Measurements from ENCODE around the gene SPDYE5.
"Not testable (repeated sequence)": the region's sequence is repeated elsewhere in the genome, so short reads cannot be mapped to it uniquely, and the experiment has no call there.

SPDYE5 gene, protein sequence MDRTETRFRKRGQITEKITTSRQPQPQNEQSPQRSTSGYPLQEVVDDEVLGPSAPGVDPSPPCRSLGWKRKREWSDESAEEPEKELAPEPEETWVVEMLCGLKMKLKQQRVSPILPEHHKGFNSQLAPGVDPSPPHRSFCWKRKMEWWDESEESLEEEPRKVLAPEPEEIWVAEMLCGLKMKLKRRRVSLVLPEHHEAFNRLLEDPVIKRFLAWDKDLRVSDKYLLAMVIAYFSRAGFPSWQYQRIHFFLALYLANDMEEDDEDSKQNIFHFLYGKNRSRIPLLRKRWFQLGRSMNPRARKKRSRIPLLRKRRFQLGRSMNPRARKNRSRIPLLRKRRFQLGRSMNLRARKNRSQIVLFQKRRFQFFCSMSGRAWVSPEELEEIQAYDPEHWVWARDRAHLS
- long read RNA-seq, partial matches to known transcripts: 0 of 10 reads
- long read RNA-seq, other reads (novel, unspliced or antisense): 10 of 10 reads

DNA sequence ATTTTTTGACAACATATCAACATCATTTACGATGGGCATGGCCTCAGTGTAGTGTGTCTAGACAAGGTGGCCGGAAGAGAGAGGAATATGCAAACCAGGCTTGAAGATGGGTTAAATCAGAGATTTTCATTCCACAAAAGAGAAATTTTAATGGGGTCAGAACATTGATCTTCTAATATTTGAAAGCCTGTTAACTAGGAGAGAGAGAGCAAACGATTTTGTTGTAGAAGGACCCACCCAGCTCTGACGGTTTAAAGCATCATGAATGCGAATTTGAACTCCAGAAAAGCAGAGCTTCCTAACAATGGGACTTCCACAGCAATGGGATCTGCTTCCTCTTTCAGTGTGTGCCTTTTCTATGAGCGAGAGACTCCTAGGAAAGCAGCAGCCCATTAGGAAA, at the start of gene SPDYE5:
SPDYE5 (plus strand) TSS at position 301 of the 400 bp plus-strand sequence. CDS start 1,728 bp downstream, outside the sequence.
- not testable (repeated sequence) for H3K27me3 ChIP-seq (ENCODE audit: insufficient read depth, poor library complexity, severe bottlenecking); H3K27ac ChIP-seq (replicated peaks); DNase-seq (ENCODE audit: low read depth in 1 of 2, low spot score in 1 of 2); H3K4me3 ChIP-seq (replicated peaks; ENCODE audit: insufficient read depth, low read length)

DNA sequence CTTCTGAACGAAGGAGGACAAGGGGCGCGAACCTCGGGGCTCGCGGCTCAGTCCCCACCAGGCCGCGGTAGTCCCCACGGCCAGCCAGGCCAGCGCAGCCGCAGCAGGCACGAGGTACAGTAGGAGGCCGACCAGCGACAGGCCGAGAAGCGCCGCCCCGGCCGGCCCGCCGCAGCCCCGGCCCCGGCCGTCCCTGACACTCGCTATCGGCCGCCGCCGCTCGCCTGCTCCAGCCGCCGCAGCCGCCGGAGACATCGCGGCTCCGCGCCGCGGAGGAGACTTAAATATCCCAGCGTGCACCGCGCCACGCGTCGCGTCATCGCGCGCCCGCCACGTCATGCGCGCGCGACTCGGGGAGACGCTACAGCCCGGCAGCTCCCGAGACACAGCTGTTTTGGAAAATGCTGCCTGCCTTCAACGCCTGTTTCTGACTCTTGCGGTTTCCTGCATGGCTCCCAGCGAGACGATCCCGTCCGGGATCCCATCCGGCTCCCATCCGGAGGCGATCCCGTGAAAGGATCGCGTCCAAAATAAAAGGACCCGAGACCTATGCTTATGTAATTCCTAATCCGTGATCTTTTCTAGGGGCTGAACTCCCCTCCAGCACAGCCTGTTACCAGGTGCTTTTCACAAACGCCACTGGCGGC, 49.5 kb upstream of the SPDYE5 start:
- peak; percentile 35; the same call in 1 of the 2 replicates for TF ChIP-seq POLR2AphosphoS5 (IDR thresholded peaks at IDR 0.05; ENCODE audit: low read depth)
- H3K27me3 ChIP-seq (ENCODE audit: insufficient read depth, poor library complexity, severe bottlenecking): not testable (repeated sequence)
- peak in 1 of 2 experiments; percentile 31 for DNase-seq (ENCODE audit: low read depth in 1 of 2, low spot score in 1 of 2)
- Histone ChIP-seq H3K4me3 (replicated peaks; ENCODE audit: insufficient read depth, low read length) (peak overlapping the region; percentile 48), H3K27ac (replicated peaks) (peak overlapping the region; percentile 46; the same call in 1 of the 2 replicates)

DNA sequence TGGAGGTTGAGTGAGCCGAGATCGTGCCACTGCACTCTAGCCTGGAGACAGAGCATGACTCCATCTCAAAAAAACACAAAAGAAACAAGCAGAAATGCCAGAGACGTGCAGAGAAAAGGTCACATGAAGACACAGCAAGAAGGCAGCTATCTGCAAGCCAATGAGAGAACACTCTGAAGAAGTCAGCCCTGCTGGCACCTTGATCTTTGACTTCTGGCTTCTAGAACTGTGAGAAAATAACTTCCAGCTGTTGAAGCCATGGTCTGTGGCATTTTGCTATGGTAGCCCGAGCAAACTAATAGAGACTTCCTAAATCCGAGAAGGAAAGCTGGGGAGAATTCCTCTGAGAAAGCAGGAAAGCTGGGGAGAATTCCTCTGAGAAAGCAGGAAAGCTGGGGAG, 42.2 kb upstream of the SPDYE5 start:
- H3K27me3 ChIP-seq (ENCODE audit: insufficient read depth, poor library complexity, severe bottlenecking); H3K27ac ChIP-seq (replicated peaks); DNase-seq (ENCODE audit: low read depth in 1 of 2, low spot score in 1 of 2); H3K4me3 ChIP-seq (replicated peaks; ENCODE audit: insufficient read depth, low read length): not testable (repeated sequence)

DNA sequence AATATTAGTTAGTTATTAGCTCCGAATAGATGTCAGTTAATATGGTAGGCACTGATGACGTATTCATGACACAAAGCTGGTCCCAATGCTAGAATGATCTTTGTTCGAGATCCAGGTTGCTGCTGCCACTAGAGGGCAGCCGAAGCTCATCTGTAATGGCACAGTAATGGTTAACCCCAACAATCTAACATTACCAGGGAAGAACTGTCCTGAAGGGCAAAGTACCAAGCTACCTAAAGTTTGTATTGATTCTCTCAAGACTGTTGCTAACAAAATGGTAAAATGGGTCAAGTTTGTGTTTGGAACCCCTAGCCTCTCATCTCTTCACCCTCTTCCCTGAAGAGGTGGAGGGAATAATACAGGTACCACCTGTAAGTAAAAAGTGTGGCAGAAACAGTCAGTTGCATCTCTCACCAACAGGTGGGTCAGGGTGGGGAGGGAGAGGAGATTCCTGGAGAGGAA, 39.6 kb upstream of the SPDYE5 start:
- not testable (repeated sequence) for DNase-seq (ENCODE audit: low read depth in 1 of 2, low spot score in 1 of 2); H3K27ac ChIP-seq (replicated peaks); H3K27me3 ChIP-seq (ENCODE audit: insufficient read depth, poor library complexity, severe bottlenecking); H3K4me3 ChIP-seq (replicated peaks; ENCODE audit: insufficient read depth, low read length)

DNA sequence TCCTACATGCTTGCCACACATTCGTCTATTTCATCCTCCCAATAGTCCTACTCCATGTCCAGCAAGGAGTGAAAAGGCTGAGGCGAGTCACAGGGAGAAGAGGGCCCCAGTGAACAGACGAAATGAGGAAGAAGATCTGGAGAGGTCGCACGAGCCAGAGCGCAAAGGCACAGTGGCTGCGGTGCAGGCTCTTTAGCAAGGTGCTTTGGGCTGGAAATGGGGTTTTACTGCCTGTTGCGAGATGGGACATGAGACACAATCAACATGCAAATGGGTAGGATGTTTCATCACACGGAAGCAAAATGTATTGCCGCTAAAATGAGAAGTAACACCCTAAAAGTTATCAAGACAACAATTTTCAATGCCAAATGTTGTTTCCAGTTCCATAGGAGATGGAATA, 35.7 kb upstream of the SPDYE5 start:
- peak overlapping the region; percentile 68 for H3K27ac ChIP-seq (replicated peaks)
- not testable (repeated sequence) for H3K4me3 ChIP-seq (replicated peaks; ENCODE audit: insufficient read depth, low read length); H3K27me3 ChIP-seq (ENCODE audit: insufficient read depth, poor library complexity, severe bottlenecking)
- peak in 1 of 2 experiments; percentile 94 for DNase-seq (ENCODE audit: low read depth in 1 of 2, low spot score in 1 of 2)

DNA sequence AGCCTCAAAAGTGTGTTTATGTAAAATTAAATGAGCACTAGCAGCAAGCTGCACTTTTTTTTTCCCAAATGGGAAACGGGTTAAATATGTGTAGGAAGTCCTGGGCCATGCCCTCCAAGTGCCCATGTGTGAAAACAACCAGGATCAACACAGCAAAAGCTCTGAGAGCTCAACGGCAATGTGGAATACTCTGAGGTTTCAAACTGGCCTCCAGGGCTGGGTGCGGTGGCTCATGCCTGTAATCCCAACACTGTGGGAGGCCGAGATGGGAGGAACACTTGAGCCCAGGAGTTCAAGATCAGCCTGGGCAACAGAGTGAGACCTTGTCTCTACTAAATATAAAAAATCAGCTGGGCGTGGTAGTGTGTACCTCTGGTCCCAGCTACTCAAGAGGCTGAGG, 34.1 kb upstream of the SPDYE5 start:
- H3K27me3 ChIP-seq (ENCODE audit: insufficient read depth, poor library complexity, severe bottlenecking); DNase-seq (ENCODE audit: low read depth in 1 of 2, low spot score in 1 of 2); H3K4me3 ChIP-seq (replicated peaks; ENCODE audit: insufficient read depth, low read length); H3K27ac ChIP-seq (replicated peaks): not testable (repeated sequence)

DNA sequence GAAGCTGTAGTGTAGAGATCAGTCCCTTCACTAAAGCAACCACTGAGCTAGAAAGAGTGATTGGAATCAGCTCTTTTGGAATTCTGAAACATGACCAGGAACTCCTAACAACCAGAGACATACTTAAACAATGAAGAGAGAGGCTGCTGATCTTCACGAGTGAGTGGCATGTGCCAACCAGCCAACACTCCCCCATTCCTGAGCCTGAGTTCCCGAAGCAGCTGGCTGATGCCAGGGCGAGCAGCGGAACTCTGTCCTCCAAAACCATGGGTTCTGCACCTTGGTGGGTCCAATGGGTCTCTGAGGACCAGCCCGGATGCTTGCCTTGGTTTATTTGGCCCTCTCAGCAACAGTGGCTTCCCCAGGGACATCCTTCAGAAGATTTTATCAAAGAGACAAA, 31.6 kb upstream of the SPDYE5 start:
- DNase-seq (ENCODE audit: low read depth in 1 of 2, low spot score in 1 of 2); H3K27ac ChIP-seq (replicated peaks); H3K4me3 ChIP-seq (replicated peaks; ENCODE audit: insufficient read depth, low read length); H3K27me3 ChIP-seq (ENCODE audit: insufficient read depth, poor library complexity, severe bottlenecking): not testable (repeated sequence)

DNA sequence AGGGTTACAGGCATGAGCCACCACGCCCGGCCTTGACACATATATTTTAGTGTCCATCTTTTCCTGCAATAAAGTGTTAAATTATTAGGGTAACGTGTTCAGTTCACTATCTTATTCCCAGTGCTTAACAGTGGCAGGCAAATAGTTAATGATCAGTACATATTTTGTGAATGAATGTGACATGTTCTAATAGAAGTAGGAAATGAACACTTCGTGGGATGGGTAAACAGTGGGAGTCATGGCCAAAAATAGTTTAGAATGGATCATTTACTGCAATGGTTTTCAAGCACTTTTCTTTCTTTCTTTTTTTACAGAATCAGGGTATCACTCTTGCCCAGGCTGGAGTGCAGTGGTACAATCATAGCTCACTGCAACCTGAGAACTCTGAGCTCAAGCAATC, 22.0 kb upstream of the SPDYE5 start:
- H3K27me3 ChIP-seq (ENCODE audit: insufficient read depth, poor library complexity, severe bottlenecking); H3K27ac ChIP-seq (replicated peaks); DNase-seq (ENCODE audit: low read depth in 1 of 2, low spot score in 1 of 2); H3K4me3 ChIP-seq (replicated peaks; ENCODE audit: insufficient read depth, low read length): not testable (repeated sequence)

DNA sequence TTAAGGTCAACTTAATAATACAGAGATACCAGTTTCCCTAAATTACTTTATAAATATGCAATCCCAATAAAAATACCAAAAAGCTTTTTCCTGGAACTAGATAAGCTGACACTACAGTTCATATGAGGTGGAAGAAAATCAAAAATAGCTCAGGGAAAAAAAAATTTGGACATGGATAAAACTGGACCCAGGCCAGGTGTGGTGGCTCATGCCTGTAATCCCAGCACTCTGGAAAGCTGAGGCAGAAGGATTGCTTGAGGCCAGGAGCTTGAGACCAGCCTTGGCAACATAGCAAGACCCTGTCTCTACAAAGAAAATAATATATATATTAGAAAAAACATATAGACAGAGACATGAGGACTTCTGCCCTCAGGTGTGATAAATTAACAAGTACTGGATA, 14.7 kb upstream of the SPDYE5 start:
- not testable (repeated sequence) for DNase-seq (ENCODE audit: low read depth in 1 of 2, low spot score in 1 of 2); H3K27ac ChIP-seq (replicated peaks); H3K4me3 ChIP-seq (replicated peaks; ENCODE audit: insufficient read depth, low read length); H3K27me3 ChIP-seq (ENCODE audit: insufficient read depth, poor library complexity, severe bottlenecking)

DNA sequence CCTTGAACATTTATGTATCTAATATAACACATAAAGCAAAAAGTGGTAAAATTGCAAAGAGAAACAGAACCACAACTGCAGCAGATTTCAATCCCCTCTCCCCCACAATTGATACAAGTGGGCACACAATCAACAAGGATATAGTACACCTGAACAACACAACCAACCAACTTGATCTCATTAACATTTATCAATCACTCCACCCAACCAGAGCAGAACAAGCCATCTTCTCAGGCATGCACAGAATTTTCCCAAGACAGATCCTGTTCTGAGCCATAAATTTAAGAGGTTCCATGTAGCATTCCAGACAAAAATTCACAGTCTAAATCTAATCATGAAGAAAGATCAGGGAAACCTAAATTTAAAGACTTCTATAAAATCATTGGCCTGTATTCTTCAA, 11.8 kb upstream of the SPDYE5 start:
- not testable (repeated sequence) for H3K27ac ChIP-seq (replicated peaks); DNase-seq (ENCODE audit: low read depth in 1 of 2, low spot score in 1 of 2); H3K4me3 ChIP-seq (replicated peaks; ENCODE audit: insufficient read depth, low read length); H3K27me3 ChIP-seq (ENCODE audit: insufficient read depth, poor library complexity, severe bottlenecking)

DNA sequence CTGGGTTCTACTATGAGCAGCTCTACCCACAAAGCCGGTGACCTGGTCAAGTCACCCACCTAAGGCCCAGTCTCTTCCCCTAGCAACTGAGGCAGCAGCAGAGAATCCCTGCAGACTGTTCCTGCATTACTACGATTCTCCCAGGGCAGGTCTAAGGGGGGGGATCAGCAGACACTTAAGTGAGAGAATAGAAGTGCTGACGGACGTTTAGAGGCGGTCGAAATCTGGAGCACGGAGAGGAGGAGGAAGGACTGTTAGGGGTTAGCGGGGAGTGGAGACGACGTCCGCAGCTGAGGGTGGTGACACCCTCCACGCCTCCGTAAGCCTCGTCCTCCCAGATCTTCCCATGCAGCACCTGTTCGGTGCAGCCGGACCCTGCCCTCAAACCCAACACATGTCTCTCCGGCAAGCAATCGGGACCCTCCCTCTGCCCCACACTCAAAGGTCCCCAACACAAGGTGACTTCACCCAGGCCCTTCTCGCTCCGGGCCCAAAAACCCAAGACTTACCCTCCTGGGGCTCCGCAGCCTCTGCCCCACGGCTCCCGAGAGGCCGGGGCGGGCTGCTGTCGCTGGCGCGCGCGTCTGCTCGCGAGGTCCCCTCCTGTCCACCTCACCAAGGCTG, 6.7 kb upstream of the SPDYE5 start:
- peak overlapping the region; percentile 87 for H3K27ac ChIP-seq (replicated peaks)
- H3K4me3 ChIP-seq (replicated peaks; ENCODE audit: insufficient read depth, low read length): peak overlapping the region; percentile 71
- DNase-seq (ENCODE audit: low read depth in 1 of 2, low spot score in 1 of 2): peak in 1 of 2 experiments; percentile 9
- H3K27me3 ChIP-seq (ENCODE audit: insufficient read depth, poor library complexity, severe bottlenecking): not testable (repeated sequence)

Measured in HL-60 (cell line).